CD8-positive, alpha-beta memory T cell (primary cell): ENCODE data around the gene IL17C. TPM values are rescaled to one million over a fixed set of nuclear protein-coding genes. Genes with fewer than 3 reads are reported as not detected.

Source experiments
- CTCF ChIA-PET: fragments of 350-600 bp; sonication (Branson Sonifier 250); formaldehyde crosslinking; loops from one replicate; lab custom pipeline; 2021; ENCODE audit warnings: antibody characterized with exemption; lab: Charles Lee
- POLR2A ChIA-PET: fragments of 350-600 bp; sonication (Branson Sonifier 250); formaldehyde crosslinking; loops from one replicate; lab custom pipeline; 2021; ENCODE audit warnings: antibody characterized with exemption; lab: Charles Lee
- DNase-seq, 5 donors: peaks; one replicate each; pipeline versions ENCODE4 v3.0.0 to v3.0.0-alpha.2; 2020 to 2022; ENCODE audit warnings: mixed read lengths in 1 of 5
- H3K27ac ChIP-seq: one replicate; pipeline ENCODE4 v1.7.0; 2013; ENCODE audit warnings: low read depth, mild to moderate bottlenecking, low read length, moderate library complexity
- H3K27me3 ChIP-seq: 2 replicates; pipeline ENCODE4 v1.7.0; 2013; ENCODE audit warnings: low read length, mild to moderate bottlenecking; ENCODE audit not compliant: insufficient read depth, poor library complexity, severe bottlenecking
- H3K36me3 ChIP-seq: 2 replicates; pipeline ENCODE4 v1.7.0; 2013; ENCODE audit warnings: mild to moderate bottlenecking, low read length, moderate library complexity; ENCODE audit not compliant: insufficient read depth
- H3K4me1 ChIP-seq: 2 replicates; pipeline ENCODE4 v1.7.0; 2013; ENCODE audit warnings: mild to moderate bottlenecking, low read length, moderate library complexity; ENCODE audit not compliant: insufficient read depth
- H3K4me3 ChIP-seq: 2 replicates; pipeline ENCODE4 v1.7.0; 2013; ENCODE audit warnings: mild to moderate bottlenecking, low read length
- H3K9me3 ChIP-seq: 2 replicates; pipeline ENCODE4 v1.7.0; 2013; ENCODE audit warnings: mild to moderate bottlenecking, low read length
- H3K27ac Mint-ChIP-seq, 8 donors: one replicate each; pipeline ENCODE4 v1.8.0; 2020 to 2021; ENCODE audit warnings: mixed read lengths in 8 of 8, mild to moderate bottlenecking in 6 of 8, inconsistent platforms in 3 of 8, moderate library complexity in 3 of 8
- H3K27me3 Mint-ChIP-seq, 2 donors: one replicate each; pipeline ENCODE4 v1.8.0; 2020 to 2021; ENCODE audit warnings: mixed read lengths in 2 of 2, mild to moderate bottlenecking in 1 of 2, moderate library complexity in 1 of 2
- H3K36me3 Mint-ChIP-seq, 3 donors: one replicate each; pipeline ENCODE4 v1.8.0; 2020 to 2021; ENCODE audit warnings: mixed read lengths in 3 of 3, inconsistent platforms in 1 of 3, mild to moderate bottlenecking in 1 of 3
- H3K4me1 Mint-ChIP-seq, 3 donors: one replicate each; pipeline ENCODE4 v1.8.0; 2020 to 2021; ENCODE audit warnings: mixed read lengths in 3 of 3, inconsistent platforms in 1 of 3, mild to moderate bottlenecking in 1 of 3
- H3K4me3 Mint-ChIP-seq, 7 donors: one replicate each; pipeline ENCODE4 v1.8.0; 2020 to 2021; ENCODE audit warnings: mixed read lengths in 7 of 7, mild to moderate bottlenecking in 6 of 7, moderate library complexity in 4 of 7, inconsistent platforms in 2 of 7
- H3K9me3 Mint-ChIP-seq, 5 donors: one replicate each; pipeline ENCODE4 v1.8.0; 2020 to 2022; ENCODE audit warnings: mixed read lengths in 5 of 5, mild to moderate bottlenecking in 3 of 5, moderate library complexity in 2 of 5, inconsistent platforms in 1 of 5
- polyA plus RNA-seq: library from polyadenylated mRNA; unstranded; fragments of 300-500 nt; fragmentation: Illumina TruSeq; gene quantifications from one replicate; pipeline ENCODE4 v1.2.3, GENCODE V29; 2021
- total RNA-seq, 2 experiments: library from RNA; stranded (reverse); gene quantifications; one replicate each; pipeline ENCODE4 v1.2.3, GENCODE V29; 2021

The IL17C gene
- total and polyA plus RNA-seq, 3 experiments from 2014 or later: 0.22 TPM; not detected in 2

GRCh38 chr16:88634994-88635670 lies 3.2 kb upstream of the IL17C start:
- H3K4me3 Mint-ChIP-seq: peak overlapping the region; percentile 75 to 90 (median 82)
- peaks cover 0 to 6% (median 3%) of the 10 kb centered on the region in 5 donors for H3K9me3 Mint-ChIP-seq
- no peaks in the 10 kb centered on the region for H3K36me3 ChIP-seq
- no peaks in the 10 kb centered on the region for H3K27me3 ChIP-seq
- peak overlapping the region; percentile 78 to 96 (median 92) for H3K27ac Mint-ChIP-seq
- no peaks in the 10 kb centered on the region for H3K9me3 ChIP-seq
- H3K27me3 Mint-ChIP-seq: peaks cover 0 to 3% of the 10 kb centered on the region in 2 donors
- peaks cover 48% of the 10 kb centered on the region for H3K4me1 ChIP-seq
- peaks cover 33 to 54% (median 35%) of the 10 kb centered on the region in 3 donors for H3K4me1 Mint-ChIP-seq
- H3K4me3 ChIP-seq: peak overlapping the region; percentile 61
- H3K36me3 Mint-ChIP-seq: peaks cover 0 to 28% (median 3%) of the 10 kb centered on the region in 3 donors
- DNase-seq: no peak
- POLR2A ChIA-PET: interaction anchor here (0.5 to 2.6 kb wide), 2 partner anchors 10 to 15 kb away, joined by 5 to 29 read pairs; no protein-coding TSS in a partner anchor
- CTCF ChIA-PET: no interaction called here
- H3K27ac ChIP-seq: peak overlapping the region; percentile 75

GRCh38 chr16:88635671-88636319 lies 2.6 kb upstream of the IL17C start:
- no peaks in the 10 kb centered on the region for H3K27me3 ChIP-seq
- H3K36me3 Mint-ChIP-seq: peaks cover 0 to 24% (median 3%) of the 10 kb centered on the region in 3 donors
- peaks cover 0 to 7% of the 10 kb centered on the region in 2 donors for H3K27me3 Mint-ChIP-seq
- H3K9me3 Mint-ChIP-seq: peaks cover 0 to 6% (median 3%) of the 10 kb centered on the region in 5 donors
- H3K4me1 ChIP-seq: peaks cover 50% of the 10 kb centered on the region
- no peaks in the 10 kb centered on the region for H3K36me3 ChIP-seq
- CTCF ChIA-PET: no interaction called here
- peak overlapping the region; percentile 65 to 90 (median 78) for H3K4me3 Mint-ChIP-seq
- peak overlapping the region; percentile 46 to 96 (median 92) for H3K27ac Mint-ChIP-seq
- no peaks in the 10 kb centered on the region for H3K9me3 ChIP-seq
- no peak overlapping the region for H3K4me3 ChIP-seq
- POLR2A ChIA-PET: interaction anchor here (0.5 to 2.6 kb wide), 3 partner anchors 10 to 66 kb away, joined by 5 to 29 read pairs (median 6); partner anchors contain the start of gene ZC3H18
- no peak overlapping the region for H3K27ac ChIP-seq
- peaks cover 36 to 60% (median 41%) of the 10 kb centered on the region in 3 donors for H3K4me1 Mint-ChIP-seq
- DNase-seq: no peak

GRCh38 chr16:88636488-88637265 lies 1.7 kb upstream of the IL17C start:
- Histone ChIP-seq H3K27ac (peak overlapping the region; percentile 9), H3K27me3 (no peaks in the 10 kb centered on the region), H3K4me1 (peaks cover 50% of the 10 kb centered on the region), H3K4me3 (no peak overlapping the region), H3K9me3 (no peaks in the 10 kb centered on the region), H3K36me3 (no peaks in the 10 kb centered on the region)
- peaks cover 0 to 7% of the 10 kb centered on the region in 2 donors for H3K27me3 Mint-ChIP-seq
- ChIA-PET POLR2A (interaction anchor here (0.5 to 2.6 kb wide), 7 partner anchors 12 to 69 kb away, joined by 3 to 29 read pairs (median 5); partner anchors contain the start of gene ZC3H18), CTCF (interaction anchor here (0.9 to 2.9 kb wide), 7 partner anchors 13 to 70 kb away, joined by 3 to 17 read pairs (median 3); partner anchors contain the start of gene MVD)
- peak in 1 of 5 donors; percentile 20 for DNase-seq
- peak overlapping the region; percentile 50 to 88 (median 76) for H3K4me3 Mint-ChIP-seq
- peaks cover 0 to 15% (median 3%) of the 10 kb centered on the region in 3 donors for H3K36me3 Mint-ChIP-seq
- peaks cover 36 to 65% (median 41%) of the 10 kb centered on the region in 3 donors for H3K4me1 Mint-ChIP-seq
- H3K27ac Mint-ChIP-seq: peak overlapping the region; percentile 90 to 98 (median 94)
- peaks cover 0 to 6% (median 3%) of the 10 kb centered on the region in 5 donors for H3K9me3 Mint-ChIP-seq

GRCh38 chr16:88639231-88640038 lies 1.1 kb downstream of the IL17C start:
- Mint-ChIP-seq H3K4me1 (peaks cover 37 to 66% (median 41%) of the 10 kb centered on the region in 3 donors), H3K27me3 (peaks cover 0 to 7% of the 10 kb centered on the region in 2 donors), H3K4me3 (peak overlapping the region in 3 of 7 donors; percentile 44 to 69 (median 50)), H3K36me3 (peaks cover 0 to 21% (median 4%) of the 10 kb centered on the region in 3 donors), H3K9me3 (peaks cover 0 to 6% (median 3%) of the 10 kb centered on the region in 5 donors), H3K27ac (peak overlapping the region in 3 of 8 donors; percentile 8 to 83 (median 49))
- no peak for DNase-seq
- no peak overlapping the region for H3K27ac ChIP-seq
- no peaks in the 10 kb centered on the region for H3K36me3 ChIP-seq
- ChIA-PET CTCF (interaction anchor here (0.7 to 2.9 kb wide), 4 partner anchors 20 to 771 kb away, joined by 3 to 17 read pairs (median 4); no protein-coding TSS in a partner anchor), POLR2A (interaction anchor here (0.9 to 2.0 kb wide), 5 partner anchors 20 to 66 kb away, joined by 3 to 6 read pairs (median 5); no protein-coding TSS in a partner anchor)
- no peaks in the 10 kb centered on the region for H3K9me3 ChIP-seq
- H3K4me3 ChIP-seq: peak overlapping the region; percentile 26
- no peaks in the 10 kb centered on the region for H3K27me3 ChIP-seq
- peaks cover 44% of the 10 kb centered on the region for H3K4me1 ChIP-seq

GRCh38 chr16:88640039-88640495 lies 1.7 kb downstream of the IL17C start:
- Histone ChIP-seq H3K36me3 (no peaks in the 10 kb centered on the region), H3K4me3 (no peak overlapping the region), H3K4me1 (peaks cover 41% of the 10 kb centered on the region), H3K27me3 (no peaks in the 10 kb centered on the region), H3K27ac (no peak overlapping the region), H3K9me3 (no peaks in the 10 kb centered on the region)
- H3K4me3 Mint-ChIP-seq: peak overlapping the region in 4 of 7 donors; percentile 44 to 69 (median 52)
- peaks cover 0 to 6% (median 3%) of the 10 kb centered on the region in 5 donors for H3K9me3 Mint-ChIP-seq
- peaks cover 42 to 70% (median 42%) of the 10 kb centered on the region in 3 donors for H3K4me1 Mint-ChIP-seq
- peaks cover 0 to 7% of the 10 kb centered on the region in 2 donors for H3K27me3 Mint-ChIP-seq
- CTCF ChIA-PET: interaction anchor here (1.4 kb wide), 2 partner anchors 9 to 45 kb away, joined by 3 to 4 read pairs; no protein-coding TSS in a partner anchor
- POLR2A ChIA-PET: interaction anchor here (0.6 to 2.0 kb wide), 5 partner anchors 9 to 70 kb away, joined by 3 to 6 read pairs (median 3); no protein-coding TSS in a partner anchor
- H3K27ac Mint-ChIP-seq: peak overlapping the region in 5 of 8 donors; percentile 8 to 83 (median 77)
- H3K36me3 Mint-ChIP-seq: peaks cover 0 to 27% (median 4%) of the 10 kb centered on the region in 3 donors
- DNase-seq: no peak

- H3K4me3 Mint-ChIP-seq: peak overlapping the region in 3 of 7 donors; percentile 44 to 69 (median 50)
These were observed 2.3 kb downstream of the IL17C start for GRCh38 chr16:88640498-88641247.

More at GRCh38 chr16:88640498-88641247, 2.3 kb downstream of the IL17C start:
- no peak for DNase-seq
- Histone ChIP-seq H3K4me1 (peaks cover 35% of the 10 kb centered on the region), H3K9me3 (no peaks in the 10 kb centered on the region), H3K4me3 (no peak overlapping the region), H3K36me3 (no peaks in the 10 kb centered on the region), H3K27ac (no peak overlapping the region), H3K27me3 (no peaks in the 10 kb centered on the region)
- Mint-ChIP-seq H3K36me3 (peaks cover 0 to 33% (median 4%) of the 10 kb centered on the region in 3 donors), H3K4me1 (peaks cover 42 to 69% (median 44%) of the 10 kb centered on the region in 3 donors), H3K27me3 (peaks cover 0 to 7% of the 10 kb centered on the region in 2 donors), H3K9me3 (peaks cover 0 to 6% (median 3%) of the 10 kb centered on the region in 5 donors), H3K27ac (peak overlapping the region in 4 of 8 donors; percentile 49 to 83 (median 78))
- CTCF ChIA-PET: interaction anchor here (1.4 kb wide), 2 partner anchors 9 to 44 kb away, joined by 3 to 4 read pairs; no protein-coding TSS in a partner anchor
- POLR2A ChIA-PET: interaction anchor here (0.5 to 2.0 kb wide), 7 partner anchors 9 to 71 kb away, joined by 3 to 8 read pairs (median 5); no protein-coding TSS in a partner anchor
